ENCODE data around the gene OOSP3.

OOSP3 gene

DNA sequence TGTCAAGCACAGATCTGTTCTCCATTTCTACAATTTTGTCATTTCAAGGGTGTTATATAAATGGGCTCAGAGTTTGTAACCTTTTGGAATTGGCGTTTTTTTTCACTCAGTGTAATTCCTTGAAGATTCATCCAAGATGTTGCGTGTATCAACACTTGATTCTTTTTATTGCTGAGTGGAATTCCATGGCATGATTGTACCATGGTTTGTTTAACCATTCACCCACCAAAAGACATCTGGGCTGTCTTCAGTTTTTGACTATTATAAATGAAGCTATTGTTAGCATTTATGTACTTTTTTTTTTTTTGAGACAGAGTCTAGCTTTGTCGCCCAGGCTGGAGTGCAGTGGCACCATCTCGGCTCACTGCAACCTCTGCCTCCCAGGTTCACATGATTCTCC lies 62.5 kb downstream of the OOSP3 start:
- TF ChIP-seq, protein P1, sequence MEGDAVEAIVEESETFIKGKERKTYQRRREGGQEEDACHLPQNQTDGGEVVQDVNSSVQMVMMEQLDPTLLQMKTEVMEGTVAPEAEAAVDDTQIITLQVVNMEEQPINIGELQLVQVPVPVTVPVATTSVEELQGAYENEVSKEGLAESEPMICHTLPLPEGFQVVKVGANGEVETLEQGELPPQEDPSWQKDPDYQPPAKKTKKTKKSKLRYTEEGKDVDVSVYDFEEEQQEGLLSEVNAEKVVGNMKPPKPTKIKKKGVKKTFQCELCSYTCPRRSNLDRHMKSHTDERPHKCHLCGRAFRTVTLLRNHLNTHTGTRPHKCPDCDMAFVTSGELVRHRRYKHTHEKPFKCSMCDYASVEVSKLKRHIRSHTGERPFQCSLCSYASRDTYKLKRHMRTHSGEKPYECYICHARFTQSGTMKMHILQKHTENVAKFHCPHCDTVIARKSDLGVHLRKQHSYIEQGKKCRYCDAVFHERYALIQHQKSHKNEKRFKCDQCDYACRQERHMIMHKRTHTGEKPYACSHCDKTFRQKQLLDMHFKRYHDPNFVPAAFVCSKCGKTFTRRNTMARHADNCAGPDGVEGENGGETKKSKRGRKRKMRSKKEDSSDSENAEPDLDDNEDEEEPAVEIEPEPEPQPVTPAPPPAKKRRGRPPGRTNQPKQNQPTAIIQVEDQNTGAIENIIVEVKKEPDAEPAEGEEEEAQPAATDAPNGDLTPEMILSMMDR (IDR thresholded peaks at IDR 0.05; ENCODE audit: low read depth, low read length) = no peak
- TF ChIP-seq POLR2A (IDR thresholded peaks at IDR 0.05; ENCODE audit: extremely low read depth, insufficient read length) = no peak
- TF ChIP-seq MYC (IDR thresholded peaks at IDR 0.05; ENCODE audit: low read depth, low read length) = no peak
- TF ChIP-seq, protein P2, sequence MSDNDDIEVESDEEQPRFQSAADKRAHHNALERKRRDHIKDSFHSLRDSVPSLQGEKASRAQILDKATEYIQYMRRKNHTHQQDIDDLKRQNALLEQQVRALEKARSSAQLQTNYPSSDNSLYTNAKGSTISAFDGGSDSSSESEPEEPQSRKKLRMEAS (IDR thresholded peaks at IDR 0.05; ENCODE audit: low read depth, low read length) = no peak
- no peak for DNase-seq (ENCODE audit: low read depth)
- no peak overlapping the region for H3K4me3 ChIP-seq (ENCODE audit: low read depth, low read length)

DNA sequence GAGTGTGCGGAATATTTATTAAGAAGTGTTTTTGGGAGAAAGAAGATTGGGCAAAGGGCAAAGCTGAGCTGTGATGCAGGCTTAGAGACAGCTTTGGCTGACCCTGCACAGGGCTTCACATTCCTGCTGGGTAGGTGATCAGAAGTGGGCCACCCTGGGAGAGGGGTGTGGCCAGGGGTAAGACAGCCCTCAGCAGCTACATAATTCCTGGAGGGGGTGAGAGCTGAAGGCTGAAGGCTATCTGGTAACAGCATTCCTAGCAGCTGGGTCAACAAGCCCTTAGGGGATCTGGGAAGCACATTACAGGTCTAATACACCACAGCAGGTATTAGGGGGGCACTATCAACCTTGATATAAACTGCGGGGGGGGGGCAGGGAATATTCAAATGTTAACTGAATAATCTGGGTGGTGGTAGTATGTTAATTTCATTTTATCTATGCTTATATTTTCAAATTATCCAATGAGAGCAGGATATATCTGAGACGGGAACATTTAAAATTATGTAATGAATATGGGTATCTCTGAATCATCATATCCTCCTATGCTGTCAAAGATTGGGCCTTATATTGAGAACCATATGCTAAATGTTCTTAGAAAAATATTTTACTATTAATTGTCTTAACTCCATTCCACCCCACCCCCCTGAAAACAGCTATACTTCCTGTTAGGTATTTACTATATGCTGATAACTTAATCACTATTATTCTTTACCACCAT lies 65.6 kb downstream of the OOSP3 start:
- TF ChIP-seq, protein P1 (IDR thresholded peaks at IDR 0.05; ENCODE audit: low read depth, low read length) = no peak
- DNase-seq (ENCODE audit: low read depth) = no peak
- no peak overlapping the region for H3K4me3 ChIP-seq (ENCODE audit: low read depth, low read length)

DNA sequence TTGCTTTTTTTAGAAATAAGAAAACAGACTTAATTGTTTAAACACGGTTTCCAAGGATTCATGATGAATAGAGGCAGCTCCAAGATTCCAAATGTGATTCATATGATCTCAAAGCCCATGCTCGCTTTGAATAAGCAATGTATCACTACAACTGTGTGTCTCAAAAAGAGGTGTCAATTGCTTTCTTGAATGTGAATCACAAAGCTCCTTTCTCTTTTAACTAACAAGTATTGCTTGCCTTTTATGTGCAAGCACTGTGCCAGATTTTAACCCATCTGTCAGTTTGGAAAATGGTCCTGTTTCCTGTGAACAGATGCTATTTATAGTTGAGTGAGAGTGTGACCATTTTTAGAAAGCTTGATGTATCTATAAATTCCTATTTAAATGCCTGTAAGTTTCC lies 66.1 kb downstream of the OOSP3 start:
- no peak for TF ChIP-seq POLR2A (IDR thresholded peaks at IDR 0.05; ENCODE audit: extremely low read depth, insufficient read length)
- TF ChIP-seq MYC (IDR thresholded peaks at IDR 0.05; ENCODE audit: low read depth, low read length) = no peak
- TF ChIP-seq, protein P1 (IDR thresholded peaks at IDR 0.05; ENCODE audit: low read depth, low read length) = no peak
- TF ChIP-seq, protein P2 (IDR thresholded peaks at IDR 0.05; ENCODE audit: low read depth, low read length) = no peak
- DNase-seq (ENCODE audit: low read depth) = no peak
- no peak overlapping the region for H3K4me3 ChIP-seq (ENCODE audit: low read depth, low read length)

All from NB4 (cell line).